Loucy (cell line): Measurements from ENCODE around the gene PGBD5.

Experiments used
- CTCF ChIP-seq: fragments of 200-600 bp; sonication (generic); conservative IDR thresholded peaks from 2 replicates; pipeline ENCODE4 v1.5.1; 2014; ENCODE audit warnings: mild to moderate bottlenecking, antibody characterized with exemption, low read length
- EZH2phosphoT487 ChIP-seq: fragments of 200-600 bp; IDR thresholded peaks from 2 replicates; pipeline ENCODE4 v1.6.1; 2018; ENCODE audit warnings: antibody characterized with exemption, mild to moderate bottlenecking, moderate library complexity, borderline replicate concordance

GRCh38 chr1:230322421-230322756 is 103.7 kb downstream of the PGBD5 start:
- TF ChIP-seq EZH2phosphoT487 (no peak), CTCF (no peak)
